Aorta (tissue), 5 donors: Measurements from ENCODE around the gene SULT4A1. TPM values are rescaled to one million over a fixed set of nuclear protein-coding genes. Genes with fewer than 3 reads are reported as not detected.
"Not testable (repeated sequence)": the region's sequence is repeated elsewhere in the genome, so short reads cannot be mapped to it uniquely, and the experiment has no call there.

Experiments used
- ATAC-seq: fragments of 200-7000 bp; cut with Tn5 transposase; one replicate; pipeline ENCODE4 v1.9.1; 2022; ENCODE audit warnings: moderate library complexity; ENCODE audit not compliant: low FRiP score
- DNase-seq, 2 donors: peaks; one replicate each; pipeline ENCODE4 v3.0.0-alpha.2; 2020
- H3K27ac ChIP-seq, 2 donors: one replicate each; pipeline ENCODE4 v1.5.1; 2013; ENCODE audit warnings: low read length in 2 of 2, mild to moderate bottlenecking in 2 of 2, moderate library complexity in 2 of 2, control low read depth in 1 of 2, inconsistent platforms in 1 of 2, low read depth in 1 of 2
- H3K27me3 ChIP-seq, 2 donors: one replicate each; pipeline ENCODE4 v1.6.1; 2013; ENCODE audit warnings: control low read depth in 1 of 2, low read length in 1 of 2, mild to moderate bottlenecking in 1 of 2, moderate library complexity in 1 of 2; ENCODE audit not compliant: insufficient read depth in 2 of 2, control insufficient read depth in 1 of 2
- H3K36me3 ChIP-seq, 2 donors: one replicate each; pipeline ENCODE4 v1.6.1; 2013; ENCODE audit warnings: control low read depth in 1 of 2, low read length in 1 of 2, mild to moderate bottlenecking in 1 of 2; ENCODE audit not compliant: insufficient read depth in 2 of 2, control insufficient read depth in 1 of 2
- H3K4me1 ChIP-seq, 2 donors: one replicate each; pipeline ENCODE4 v1.6.1; 2013; ENCODE audit warnings: low read length in 2 of 2, control low read depth in 1 of 2, mild to moderate bottlenecking in 1 of 2, moderate library complexity in 1 of 2; ENCODE audit not compliant: insufficient read depth in 2 of 2, control insufficient read depth in 1 of 2
- H3K4me3 ChIP-seq, 2 donors: one replicate each; pipeline ENCODE4 v1.5.1; 2013; ENCODE audit warnings: low read length in 2 of 2, control low read depth in 1 of 2, mild to moderate bottlenecking in 1 of 2
- H3K9me3 ChIP-seq: one replicate; pipeline ENCODE4 v1.6.1; 2013; ENCODE audit warnings: mild to moderate bottlenecking, low read length; ENCODE audit not compliant: control insufficient read depth
- WGBS, 2 donors: extraction: QIAGEN DNeasy Blood & Tissue Kit; methylation state at CpG; one replicate each; pipeline ENCODE4 v1.1.7; 2013; 5-methylcytosine and 5-hydroxymethylcytosine counted together
- intact Hi-C, 2 donors: fragments of 100-400 bp; cut with DNase I; formaldehyde crosslinking; loops; one replicate each; pipeline versions ENCODE4 v1.14.2 to v1.15.0; 2022
- polyA plus RNA-seq, 2 donors: library from polyadenylated mRNA; stranded (reverse); fragments of 200-250 nt; gene quantifications; one replicate each; pipeline ENCODE4 v1.2.3, GENCODE V29; 2013
- total RNA-seq, 2 donors: library from RNA; stranded (reverse); fragmentation: NEBNext Ultra II Directional; extraction: Animal tissue kit (Norgen Biotek cat#: 25700); gene quantifications; one replicate each; pipeline ENCODE4 v1.2.1, GENCODE V29; 2021
- donor health status: healthy with polysubstance abuse.
- donor health status: Bipolar disorder and iron deficiency.
- donor health status: DM: no; HTN: no; CAD: no.
- donor health status: DM: no; HTN: no; CAD: no.
- donor health status: DM: yes; HTN: yes; CAD: no.

SULT4A1 gene
- total and polyA plus RNA-seq, 4 donors: 2.6 TPM; not detected in 3

GRCh38 chr22:43878079-43878795, 15.9 kb upstream of the SULT4A1 start:
- DNase-seq (peak; percentile 23 to 59), ATAC-seq (no peak)
- 45 to 46% methylated on average over 12 of the region's 12 CpGs for WGBS, 2 donors
- H3K36me3 ChIP-seq: no peaks in the 10 kb centered on the region
- no peak overlapping the region for H3K27ac ChIP-seq
- H3K27me3 ChIP-seq: no peaks in the 10 kb centered on the region
- intact Hi-C loops: no loop called here
- no peak overlapping the region for H3K4me3 ChIP-seq
- H3K4me1 ChIP-seq: no peaks in the 10 kb centered on the region
- H3K9me3 ChIP-seq: no peaks in the 10 kb centered on the region

GRCh38 chr22:43876866-43877509, 14.7 kb upstream of the SULT4A1 start:
- ATAC-seq (no peak), DNase-seq (peak; percentile 22 to 24)
- Histone ChIP-seq H3K27me3 (no peaks in the 10 kb centered on the region), H3K4me1 (no peaks in the 10 kb centered on the region), H3K9me3 (no peaks in the 10 kb centered on the region), H3K4me3 (no peak overlapping the region), H3K27ac (no peak overlapping the region), H3K36me3 (no peaks in the 10 kb centered on the region)
- intact Hi-C loops: no loop called here
- 58 to 61% methylated on average over 5 of the region's 5 CpGs for WGBS, 2 donors

GRCh38 chr22:43869799-43870198, 7.5 kb upstream of the SULT4A1 start:
- H3K36me3 ChIP-seq: no peaks in the 10 kb centered on the region
- H3K4me1 ChIP-seq: no peaks in the 10 kb centered on the region
- H3K4me3 ChIP-seq: no peak overlapping the region
- H3K9me3 ChIP-seq: peaks cover 1% of the 10 kb centered on the region
- DNase-seq: no peak
- WGBS, 2 donors: 84 to 85% methylated on average over 5 of the region's 5 CpGs
- no peaks in the 10 kb centered on the region for H3K27me3 ChIP-seq
- H3K27ac ChIP-seq: no peak overlapping the region
- intact Hi-C loops: no loop called here
- ATAC-seq: no peak

- ATAC-seq, H3K36me3 ChIP-seq, H3K4me1 ChIP-seq, H3K27me3 ChIP-seq, H3K9me3 ChIP-seq, DNase-seq, H3K27ac ChIP-seq, H3K4me3 ChIP-seq, intact Hi-C loops: not testable (repeated sequence)
- WGBS, 2 donors: 76 to 85% methylated on average over 4 of the region's 4 CpGs
Observed at GRCh38 chr22:43869001-43869400, 6.7 kb upstream of the SULT4A1 start.

GRCh38 chr22:43867839-43868635, 5.7 kb upstream of the SULT4A1 start:
- Histone ChIP-seq H3K9me3 (peaks cover 2% of the 10 kb centered on the region), H3K27me3 (no peaks in the 10 kb centered on the region), H3K4me3 (no peak overlapping the region), H3K27ac (no peak overlapping the region), H3K36me3 (no peaks in the 10 kb centered on the region), H3K4me1 (no peaks in the 10 kb centered on the region)
- intact Hi-C loops: no loop called here
- DNase-seq (peak; percentile 64 to 84), ATAC-seq (no peak)
- 3 to 5% methylated on average over 11 of the region's 11 CpGs for WGBS, 2 donors

- DNase-seq: peak in 1 of 2 donors; percentile 63
- intact Hi-C loops: no loop called here
- Histone ChIP-seq H3K4me1 (no peaks in the 10 kb centered on the region), H3K27ac (no peak overlapping the region), H3K9me3 (peaks cover 7% of the 10 kb centered on the region), H3K36me3 (no peaks in the 10 kb centered on the region), H3K27me3 (no peaks in the 10 kb centered on the region), H3K4me3 (no peak overlapping the region)
- 77 to 78% methylated on average over 11 of the region's 11 CpGs for WGBS, 2 donors
- no peak for ATAC-seq
Observed at GRCh38 chr22:43862882-43863202, 529 bp upstream of the SULT4A1 start.

- intact Hi-C loops: no loop called here
- DNase-seq: no peak
- no peak for ATAC-seq
- no peaks in the 10 kb centered on the region for H3K27me3 ChIP-seq
- no peaks in the 10 kb centered on the region for H3K36me3 ChIP-seq
- WGBS, 2 donors: 48 to 53% methylated on average over 9 of the region's 9 CpGs
- peaks cover 7% of the 10 kb centered on the region for H3K9me3 ChIP-seq
- H3K4me3 ChIP-seq: no peak overlapping the region
- H3K27ac ChIP-seq: no peak overlapping the region
- no peaks in the 10 kb centered on the region for H3K4me1 ChIP-seq
Observed at GRCh38 chr22:43861529-43861928, 784 bp downstream of the SULT4A1 start.

- H3K9me3 ChIP-seq: peaks cover 9% of the 10 kb centered on the region
- ATAC-seq: no peak
- intact Hi-C loops: no loop called here
- H3K4me3 ChIP-seq: no peak overlapping the region
- no peaks in the 10 kb centered on the region for H3K36me3 ChIP-seq
- 79 to 82% methylated on average over 12 of the region's 12 CpGs for WGBS, 2 donors
- no peaks in the 10 kb centered on the region for H3K4me1 ChIP-seq
- DNase-seq: peak in 1 of 2 donors; percentile 23
- no peaks in the 10 kb centered on the region for H3K27me3 ChIP-seq
- H3K27ac ChIP-seq: no peak overlapping the region
Observed at GRCh38 chr22:43860831-43861230, 1.5 kb downstream of the SULT4A1 start.
